HCT116 (cell line): Measurements from ENCODE around the gene NOS2.

Source experiments
- EGR1 ChIP-seq: IDR thresholded peaks from 2 replicates; pipeline ENCODE4 v1.6.1; 2012; ENCODE audit warnings: low read depth
- RAD21 ChIP-seq: IDR thresholded peaks from 2 replicates; pipeline ENCODE4 v1.6.1; 2012; ENCODE audit warnings: low read depth, mild to moderate bottlenecking
- TCF7L2 ChIP-seq: IDR thresholded peaks from 2 replicates; pipeline ENCODE4 v1.7.0; 2011; ENCODE audit warnings: borderline replicate concordance, inconsistent platforms; ENCODE audit not compliant: insufficient read depth, insufficient read length; ENCODE audit errors: extremely low read depth
- TF ChIP-seq, protein P1 (sequence below), 3 experiments: fragments of 200-600 bp in 1 of 3; sonication (generic) in 1 of 3; IDR thresholded peaks in 2 of 3; conservative IDR thresholded peaks in 1 of 3; 2 replicates each; pipeline ENCODE4 v1.5.1; 2012 to 2017; ENCODE audit warnings: low read depth in 2 of 3, low read length in 2 of 3, antibody characterized with exemption in 1 of 3, borderline replicate concordance in 1 of 3, control low read depth in 1 of 3, mild to moderate bottlenecking in 1 of 3, mixed read lengths in 1 of 3, mixed run types in 1 of 3, moderate library complexity in 1 of 3; ENCODE audit not compliant: insufficient read depth in 1 of 3
- TF ChIP-seq, protein P2 (sequence below): IDR thresholded peaks from 2 replicates; pipeline ENCODE4 v1.6.1; 2012

DNA sequence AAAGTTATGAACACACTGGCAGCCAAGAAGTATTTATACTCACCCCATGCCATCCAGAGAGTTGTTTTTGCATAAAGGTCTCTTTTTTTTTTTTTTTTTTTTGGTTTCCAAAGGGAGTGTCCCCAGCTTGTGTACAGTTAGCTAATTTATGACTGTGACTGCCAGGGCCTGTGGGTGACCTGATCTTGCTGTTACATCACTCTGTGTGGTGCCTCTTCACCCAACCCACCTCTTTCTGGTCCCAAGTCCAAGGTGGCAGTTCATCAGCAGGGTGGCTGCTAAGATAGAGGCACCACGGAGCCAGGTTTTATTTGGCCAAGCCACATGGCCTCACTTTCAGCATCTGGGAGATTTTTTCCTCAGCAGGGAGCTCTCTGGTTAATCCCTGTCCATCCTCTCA, at the start of gene NOS2:
- TF ChIP-seq TCF7L2 (no peak), RAD21 (no peak), EGR1 (no peak)
- TF ChIP-seq, protein P1, sequence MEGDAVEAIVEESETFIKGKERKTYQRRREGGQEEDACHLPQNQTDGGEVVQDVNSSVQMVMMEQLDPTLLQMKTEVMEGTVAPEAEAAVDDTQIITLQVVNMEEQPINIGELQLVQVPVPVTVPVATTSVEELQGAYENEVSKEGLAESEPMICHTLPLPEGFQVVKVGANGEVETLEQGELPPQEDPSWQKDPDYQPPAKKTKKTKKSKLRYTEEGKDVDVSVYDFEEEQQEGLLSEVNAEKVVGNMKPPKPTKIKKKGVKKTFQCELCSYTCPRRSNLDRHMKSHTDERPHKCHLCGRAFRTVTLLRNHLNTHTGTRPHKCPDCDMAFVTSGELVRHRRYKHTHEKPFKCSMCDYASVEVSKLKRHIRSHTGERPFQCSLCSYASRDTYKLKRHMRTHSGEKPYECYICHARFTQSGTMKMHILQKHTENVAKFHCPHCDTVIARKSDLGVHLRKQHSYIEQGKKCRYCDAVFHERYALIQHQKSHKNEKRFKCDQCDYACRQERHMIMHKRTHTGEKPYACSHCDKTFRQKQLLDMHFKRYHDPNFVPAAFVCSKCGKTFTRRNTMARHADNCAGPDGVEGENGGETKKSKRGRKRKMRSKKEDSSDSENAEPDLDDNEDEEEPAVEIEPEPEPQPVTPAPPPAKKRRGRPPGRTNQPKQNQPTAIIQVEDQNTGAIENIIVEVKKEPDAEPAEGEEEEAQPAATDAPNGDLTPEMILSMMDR (IDR thresholded peaks at IDR 0.05 in 2 of 3, conservative IDR thresholded peaks at IDR 0.05 in 1 of 3; ENCODE audit: borderline replicate concordance in 1 of 3, insufficient read depth in 1 of 3, low read depth in 2 of 3, low read length in 2 of 3) = no peak
- TF ChIP-seq, protein P2, sequence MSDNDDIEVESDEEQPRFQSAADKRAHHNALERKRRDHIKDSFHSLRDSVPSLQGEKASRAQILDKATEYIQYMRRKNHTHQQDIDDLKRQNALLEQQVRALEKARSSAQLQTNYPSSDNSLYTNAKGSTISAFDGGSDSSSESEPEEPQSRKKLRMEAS = no peak
